Esophagus (tissue), 2 donors: ENCODE results near the gene ATXN1. TPM values are rescaled to one million over a fixed set of nuclear protein-coding genes. Genes with fewer than 3 reads are reported as not detected.

Source experiments
- H3K27ac ChIP-seq, 2 donors: one replicate each; pipeline ENCODE4 v1.5.1; 2013; ENCODE audit warnings: low read depth in 2 of 2, mild to moderate bottlenecking in 2 of 2, inconsistent platforms in 1 of 2, low read length in 1 of 2, moderate library complexity in 1 of 2
- H3K27me3 ChIP-seq, 2 donors: one replicate each; pipeline ENCODE4 v1.6.1; 2013; ENCODE audit warnings: low read length in 2 of 2, control low read depth in 1 of 2, mild to moderate bottlenecking in 1 of 2; ENCODE audit not compliant: insufficient read depth in 2 of 2, control insufficient read depth in 1 of 2
- H3K36me3 ChIP-seq, 2 donors: one replicate each; pipeline ENCODE4 v1.6.1; 2013; ENCODE audit warnings: low read length in 1 of 2; ENCODE audit not compliant: control insufficient read depth in 2 of 2, insufficient read depth in 2 of 2
- H3K4me1 ChIP-seq, 2 donors: one replicate each; pipeline ENCODE4 v1.6.1; 2013; ENCODE audit warnings: low read length in 1 of 2; ENCODE audit not compliant: control insufficient read depth in 2 of 2, insufficient read depth in 2 of 2
- H3K4me3 ChIP-seq, 2 donors: one replicate each; pipeline ENCODE4 v1.5.1; 2013; ENCODE audit warnings: low read length in 2 of 2, mild to moderate bottlenecking in 2 of 2, low read depth in 1 of 2, moderate library complexity in 1 of 2
- H3K9me3 ChIP-seq, 2 donors: one replicate each; pipeline ENCODE4 v1.6.1; 2013; ENCODE audit warnings: mild to moderate bottlenecking in 2 of 2, low read depth in 1 of 2, low read length in 1 of 2, moderate library complexity in 1 of 2; ENCODE audit not compliant: control insufficient read depth in 2 of 2, insufficient read depth in 1 of 2
- WGBS, 2 donors: extraction: QIAGEN DNeasy Blood & Tissue Kit; methylation state at CpG; one replicate each; pipeline ENCODE4 v1.1.7; 2013; 5-methylcytosine and 5-hydroxymethylcytosine counted together
- polyA plus RNA-seq, 2 donors: library from polyadenylated mRNA; stranded (reverse); fragments of 200-250 nt; gene quantifications; one replicate each; pipeline ENCODE4 v1.2.3, GENCODE V29; 2013
- donor health status: healthy with polysubstance abuse.
- donor health status: Bipolar disorder and iron deficiency.

The ATXN1 gene
- polyA plus RNA-seq, 2 donors, result 4.3 to 8.8 TPM

DNA sequence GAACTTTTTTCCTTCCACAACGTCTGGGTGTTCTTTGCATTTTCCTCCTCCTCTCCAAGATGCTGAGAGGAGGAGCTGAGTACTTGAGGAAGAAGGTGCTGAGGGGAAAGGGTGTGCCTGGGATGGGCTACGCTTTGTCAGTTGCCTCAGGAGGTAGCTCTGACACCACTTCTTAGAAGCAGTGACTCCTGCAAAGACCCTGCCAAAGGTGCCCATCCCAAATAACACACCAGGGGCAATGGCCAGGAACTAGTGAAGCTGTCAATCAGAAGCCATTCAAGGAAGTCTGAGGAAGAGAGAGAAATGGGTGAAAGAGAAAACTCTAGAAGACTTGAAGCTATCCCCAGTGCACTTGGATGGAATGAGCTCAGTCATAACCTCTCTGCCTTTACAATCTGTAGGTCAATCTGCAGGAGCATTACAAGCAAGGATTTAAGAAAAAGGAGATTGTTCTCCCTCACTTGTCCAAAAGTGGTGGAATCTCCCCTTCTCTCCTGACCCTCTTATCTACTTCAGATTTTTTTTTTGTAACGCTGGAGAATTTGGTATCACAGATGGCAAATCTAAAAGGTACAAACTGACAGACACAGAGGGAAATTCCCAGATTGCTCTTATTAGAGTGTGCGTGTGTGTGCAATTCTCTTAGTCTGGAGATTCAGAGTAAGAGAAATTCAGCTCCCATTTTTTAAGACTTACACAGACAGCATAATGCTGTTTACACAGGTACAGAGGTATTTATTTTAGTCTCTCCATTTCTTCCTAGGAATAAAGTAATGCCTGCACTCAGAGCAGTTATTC lies 280.3 kb downstream of the ATXN1 start:
- Histone ChIP-seq H3K27ac (no peak overlapping the region), H3K9me3 (peaks cover 0 to 3% of the 10 kb centered on the region in 2 donors), H3K36me3 (no peaks in the 10 kb centered on the region), H3K4me3 (no peak overlapping the region), H3K4me1 (peaks cover 2 to 7% of the 10 kb centered on the region in 2 donors), H3K27me3 (no peaks in the 10 kb centered on the region)
- 48 to 52% methylated on average over 4 of the region's 4 CpGs for WGBS, 2 donors

DNA sequence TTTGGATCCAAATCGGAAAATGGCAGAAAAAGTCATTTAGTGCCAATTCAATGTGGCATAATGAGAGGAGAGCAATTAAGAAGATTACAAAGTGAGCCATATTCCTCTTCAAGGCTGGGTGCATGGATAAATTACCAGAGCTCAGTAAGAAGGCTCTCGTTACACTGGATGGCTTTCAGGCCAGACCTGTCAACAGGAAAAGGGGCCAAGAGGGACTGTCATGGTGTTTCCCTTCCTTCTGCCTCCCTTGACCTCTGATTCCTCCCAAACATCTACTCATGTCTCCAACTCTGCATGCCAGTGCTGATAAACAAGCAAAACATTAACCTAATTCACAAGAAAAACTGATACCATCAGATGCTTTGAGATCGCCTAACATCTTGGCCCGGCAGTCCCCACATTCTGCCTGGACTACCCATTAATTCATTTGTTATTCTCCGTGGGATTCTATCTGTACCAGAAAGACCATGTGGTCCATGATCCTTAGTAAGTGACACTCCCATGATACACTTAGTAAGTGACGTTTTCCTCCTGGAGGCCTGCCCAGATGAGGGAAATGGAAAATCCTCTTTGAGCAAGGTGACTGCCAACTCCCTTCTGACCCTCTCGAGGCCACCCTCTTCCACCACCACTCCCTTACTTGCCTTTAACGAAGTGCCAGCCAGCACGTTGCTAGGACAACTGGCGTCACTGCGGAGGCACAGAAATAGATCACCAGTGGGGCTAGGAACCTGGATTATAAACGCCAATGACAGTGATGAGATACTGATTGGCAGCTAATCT lies 283.7 kb downstream of the ATXN1 start:
- no peak overlapping the region for H3K4me3 ChIP-seq
- H3K27ac ChIP-seq, result peak overlapping the region; percentile 56 to 74
- WGBS, 2 donors, result 65 to 70% methylated on average over 12 of the region's 12 CpGs
- peaks cover 2 to 7% of the 10 kb centered on the region in 2 donors for H3K4me1 ChIP-seq
- H3K27me3 ChIP-seq, result no peaks in the 10 kb centered on the region
- no peaks in the 10 kb centered on the region for H3K9me3 ChIP-seq
- no peaks in the 10 kb centered on the region for H3K36me3 ChIP-seq

DNA sequence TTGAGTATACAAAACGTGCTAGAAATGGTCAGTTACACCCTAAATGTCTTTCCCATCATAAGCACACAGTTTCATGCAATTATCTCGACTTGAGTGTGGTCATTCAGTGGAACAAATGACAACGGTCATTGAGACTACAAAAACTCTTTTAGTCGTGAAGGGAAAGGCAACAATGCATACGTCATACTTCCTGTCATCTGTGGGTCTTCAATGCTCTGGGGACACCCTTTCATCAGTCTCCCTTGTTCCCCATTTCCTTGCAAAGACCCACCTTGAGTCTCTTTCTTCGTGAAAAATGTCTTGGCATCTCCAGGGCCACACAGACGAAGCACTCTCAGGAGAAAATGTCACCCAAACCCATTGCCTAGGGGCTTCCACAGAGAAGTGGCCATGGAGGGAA lies 284.4 kb downstream of the ATXN1 start:
- Histone ChIP-seq H3K4me3 (no peak overlapping the region), H3K9me3 (no peaks in the 10 kb centered on the region), H3K4me1 (peaks cover 2 to 7% of the 10 kb centered on the region in 2 donors), H3K36me3 (no peaks in the 10 kb centered on the region), H3K27ac (no peak overlapping the region), H3K27me3 (no peaks in the 10 kb centered on the region)
- 88 to 91% methylated on average over 7 of the region's 7 CpGs for WGBS, 2 donors

DNA sequence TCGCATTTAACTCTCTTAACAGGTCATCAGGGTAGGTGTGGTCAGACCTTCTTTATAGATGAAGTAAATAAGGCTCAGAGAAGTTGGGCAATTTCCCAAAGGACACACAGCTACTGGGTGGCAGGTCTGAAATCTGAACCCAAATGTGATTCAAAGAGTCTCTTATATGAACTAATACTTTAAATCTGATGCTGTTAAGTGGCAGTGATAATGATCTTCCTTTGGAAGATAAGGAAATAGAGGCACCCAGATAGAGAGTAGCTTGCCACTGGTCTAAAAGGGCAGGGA lies 285.8 kb downstream of the ATXN1 start:
- Histone ChIP-seq H3K9me3 (no peaks in the 10 kb centered on the region), H3K4me3 (no peak overlapping the region), H3K27me3 (no peaks in the 10 kb centered on the region), H3K27ac (no peak overlapping the region), H3K36me3 (no peaks in the 10 kb centered on the region), H3K4me1 (peaks cover 2 to 7% of the 10 kb centered on the region in 2 donors)
- 95 to 97% methylated on average over 1 of the region's 1 CpG for WGBS, 2 donors

DNA sequence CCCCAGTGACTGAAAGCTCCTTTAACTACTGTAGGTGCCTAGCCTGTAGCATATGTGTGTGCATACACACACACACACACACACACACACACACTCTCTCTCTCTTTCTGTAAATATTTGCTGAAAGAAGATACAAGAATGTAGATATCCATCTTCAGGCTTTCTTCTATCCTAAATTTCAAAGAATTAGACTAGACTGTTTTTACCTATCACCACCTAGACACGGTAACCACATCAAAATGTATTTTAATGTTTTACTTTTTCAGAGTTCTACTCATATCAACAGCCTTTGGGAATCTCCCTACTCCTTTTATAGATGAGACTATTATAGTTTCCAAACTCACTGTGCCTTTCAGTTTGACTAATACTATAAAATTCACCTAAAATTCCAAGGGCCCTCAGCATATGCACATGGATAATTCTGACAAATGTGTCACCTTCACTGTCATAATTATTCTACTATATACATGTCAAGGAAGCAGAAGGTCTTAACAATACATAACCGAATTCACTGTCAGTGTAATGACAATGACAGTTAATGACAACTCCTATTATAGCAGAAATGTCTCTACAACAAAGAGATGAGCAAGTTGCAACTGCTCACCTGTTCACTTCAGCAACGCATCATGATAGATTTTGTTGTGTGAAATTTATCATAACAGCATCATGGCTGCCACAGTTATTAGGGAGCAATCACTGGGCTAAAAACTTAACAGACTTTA lies 286.3 kb downstream of the ATXN1 start:
- Histone ChIP-seq H3K9me3 (no peaks in the 10 kb centered on the region), H3K4me3 (no peak overlapping the region), H3K27me3 (no peaks in the 10 kb centered on the region), H3K4me1 (peaks cover 2 to 7% of the 10 kb centered on the region in 2 donors), H3K36me3 (no peaks in the 10 kb centered on the region), H3K27ac (no peak overlapping the region)
- 85 to 88% methylated on average over 3 of the region's 3 CpGs for WGBS, 2 donors

DNA sequence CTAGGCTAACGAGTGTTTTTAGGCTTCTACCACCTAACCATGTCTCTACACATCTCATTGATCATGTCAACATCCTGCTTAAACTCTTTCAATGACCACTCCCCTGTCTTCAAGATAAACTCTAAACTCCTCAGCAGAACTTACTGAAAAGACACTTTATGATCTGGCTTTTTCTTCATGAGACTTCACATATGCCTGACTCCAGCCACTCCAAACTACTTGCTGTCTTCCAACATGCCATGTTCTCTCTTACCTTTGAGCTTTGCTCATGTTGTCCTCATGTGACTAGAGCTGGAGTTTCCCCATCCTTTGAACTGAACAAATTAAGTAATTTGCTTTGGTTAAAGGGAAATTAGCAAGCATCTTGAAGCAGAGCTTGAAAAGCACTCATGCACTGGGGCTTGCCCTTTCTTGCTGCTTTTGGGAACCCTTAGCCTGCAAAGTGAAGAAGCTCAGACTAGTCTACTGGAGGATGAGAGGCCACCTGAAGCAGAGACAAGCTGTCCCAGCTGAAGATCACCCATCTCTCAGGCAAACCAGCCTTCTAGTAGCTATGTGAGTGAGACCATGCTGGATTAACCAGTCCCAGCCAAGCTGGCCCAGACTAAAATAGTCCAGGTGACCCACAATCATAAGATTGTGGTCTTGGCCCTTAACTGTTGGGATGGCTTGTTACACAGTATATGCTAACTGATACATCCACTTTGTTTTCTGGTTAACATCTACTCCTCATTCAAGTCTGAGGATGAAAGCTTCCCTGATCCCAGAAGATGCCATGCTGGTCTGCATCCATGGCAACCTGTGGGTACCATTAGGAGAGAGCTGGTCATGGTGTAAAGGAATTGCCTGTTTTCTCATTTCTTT lies 287.1 kb downstream of the ATXN1 start:
- H3K4me3 ChIP-seq, result no peak overlapping the region
- 84 to 95% methylated on average over 1 of the region's 1 CpG for WGBS, 2 donors
- H3K4me1 ChIP-seq, result peaks cover 2 to 7% of the 10 kb centered on the region in 2 donors
- H3K9me3 ChIP-seq, result no peaks in the 10 kb centered on the region
- H3K27me3 ChIP-seq, result no peaks in the 10 kb centered on the region
- H3K36me3 ChIP-seq, result no peaks in the 10 kb centered on the region
- no peak overlapping the region for H3K27ac ChIP-seq

DNA sequence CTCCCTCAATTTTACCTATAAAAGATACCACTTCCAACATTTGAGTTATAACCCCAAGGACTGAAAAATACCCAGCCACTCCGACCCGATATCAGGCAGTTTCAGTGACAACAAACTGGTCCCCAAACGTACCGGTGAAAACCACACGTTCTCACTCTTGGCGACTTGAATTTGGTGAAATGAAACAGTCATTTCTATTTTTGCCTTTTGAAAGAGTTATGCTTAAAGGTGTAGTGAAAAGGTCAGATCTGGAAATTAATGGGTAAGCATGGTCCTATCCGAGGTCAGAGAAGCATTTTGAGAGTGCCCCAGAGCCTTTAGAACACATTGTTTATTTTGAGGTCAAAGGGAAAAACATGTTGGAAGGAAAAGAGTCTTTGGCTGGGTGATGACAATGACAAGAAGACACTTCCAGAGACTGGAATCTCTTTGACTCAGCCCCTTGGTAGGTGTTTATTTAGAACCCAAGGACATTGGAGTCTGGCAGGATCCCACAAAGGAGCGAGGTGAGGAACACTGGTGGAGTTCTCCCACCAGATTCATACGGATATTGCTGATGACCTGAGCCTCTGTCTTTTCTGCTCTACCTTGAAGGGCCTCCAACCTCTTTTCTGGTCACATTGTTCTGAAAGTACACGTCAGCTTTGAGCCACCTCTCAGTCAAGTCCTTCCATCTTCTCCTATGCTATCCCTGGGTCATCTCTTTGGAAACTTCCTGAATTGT lies 287.9 kb downstream of the ATXN1 start:
- Histone ChIP-seq H3K9me3 (no peaks in the 10 kb centered on the region), H3K27me3 (no peaks in the 10 kb centered on the region), H3K27ac (no peak overlapping the region), H3K4me1 (peaks cover 2 to 7% of the 10 kb centered on the region in 2 donors), H3K36me3 (no peaks in the 10 kb centered on the region), H3K4me3 (no peak overlapping the region)
- 81 to 83% methylated on average over 10 of the region's 10 CpGs for WGBS, 2 donors

DNA sequence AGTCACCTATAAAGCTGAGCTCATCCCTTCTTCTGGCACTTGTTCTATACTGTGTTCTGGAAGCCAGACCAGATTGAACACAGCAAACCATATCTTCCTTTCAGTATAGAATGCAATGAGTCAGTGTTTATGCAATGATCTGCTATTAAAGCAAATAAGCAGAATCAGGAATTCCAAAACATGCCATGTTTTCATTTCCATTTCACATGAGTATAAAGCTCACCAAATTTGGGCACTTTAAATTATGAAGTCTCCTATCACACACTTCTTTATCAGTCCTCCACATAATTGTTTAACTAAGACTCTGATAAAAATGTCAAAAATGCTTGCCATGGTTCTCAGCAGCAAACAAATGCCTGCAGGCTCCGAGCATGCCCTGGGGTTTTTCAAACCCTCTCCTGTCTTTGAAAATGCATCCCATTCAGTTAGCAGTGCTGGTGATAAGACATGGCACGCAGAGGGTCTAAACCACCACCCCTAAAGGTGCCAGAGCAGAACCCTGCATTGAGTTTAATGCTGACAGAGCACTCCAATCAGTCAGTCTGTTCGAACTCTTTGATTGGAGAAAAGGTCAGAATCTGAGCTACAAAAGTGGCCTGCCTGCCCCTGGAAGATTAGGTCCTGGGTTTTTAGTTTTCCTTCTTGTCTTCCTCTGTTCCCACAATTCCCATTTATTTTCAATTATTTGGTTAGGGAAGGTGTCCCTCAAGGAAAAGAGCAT lies 288.8 kb downstream of the ATXN1 start:
- H3K4me1 ChIP-seq, result peaks cover 0 to 2% of the 10 kb centered on the region in 2 donors
- no peak overlapping the region for H3K27ac ChIP-seq
- 56 to 64% methylated on average over 3 of the region's 3 CpGs for WGBS, 2 donors
- no peaks in the 10 kb centered on the region for H3K9me3 ChIP-seq
- H3K36me3 ChIP-seq, result no peaks in the 10 kb centered on the region
- H3K27me3 ChIP-seq, result no peaks in the 10 kb centered on the region
- no peak overlapping the region for H3K4me3 ChIP-seq
